PFSK-1 (cell line): ENCODE results near the gene MYT1.

Experiments
- POLR2AphosphoS5 ChIP-seq: IDR thresholded peaks from 2 replicates; pipeline ENCODE4 v1.6.1; 2012; ENCODE audit warnings: low read depth, mild to moderate bottlenecking, control low read depth, low read length, moderate library complexity
- TAF1 ChIP-seq: IDR thresholded peaks from 2 replicates; pipeline ENCODE4 v1.6.1; 2012; ENCODE audit warnings: low read length, control low read depth, borderline replicate concordance; ENCODE audit not compliant: insufficient read depth
- TF ChIP-seq, protein P1 (sequence below), 2 experiments: IDR thresholded peaks; 2 replicates each; pipeline versions ENCODE4 v1.6.1 to v1.8.0; 2011 to 2012; ENCODE audit warnings: low read depth in 2 of 2, low read length in 2 of 2, control low read depth in 1 of 2, inconsistent platforms in 1 of 2, mild to moderate bottlenecking in 1 of 2, moderate library complexity in 1 of 2; ENCODE audit not compliant: insufficient read depth in 1 of 2

DNA sequence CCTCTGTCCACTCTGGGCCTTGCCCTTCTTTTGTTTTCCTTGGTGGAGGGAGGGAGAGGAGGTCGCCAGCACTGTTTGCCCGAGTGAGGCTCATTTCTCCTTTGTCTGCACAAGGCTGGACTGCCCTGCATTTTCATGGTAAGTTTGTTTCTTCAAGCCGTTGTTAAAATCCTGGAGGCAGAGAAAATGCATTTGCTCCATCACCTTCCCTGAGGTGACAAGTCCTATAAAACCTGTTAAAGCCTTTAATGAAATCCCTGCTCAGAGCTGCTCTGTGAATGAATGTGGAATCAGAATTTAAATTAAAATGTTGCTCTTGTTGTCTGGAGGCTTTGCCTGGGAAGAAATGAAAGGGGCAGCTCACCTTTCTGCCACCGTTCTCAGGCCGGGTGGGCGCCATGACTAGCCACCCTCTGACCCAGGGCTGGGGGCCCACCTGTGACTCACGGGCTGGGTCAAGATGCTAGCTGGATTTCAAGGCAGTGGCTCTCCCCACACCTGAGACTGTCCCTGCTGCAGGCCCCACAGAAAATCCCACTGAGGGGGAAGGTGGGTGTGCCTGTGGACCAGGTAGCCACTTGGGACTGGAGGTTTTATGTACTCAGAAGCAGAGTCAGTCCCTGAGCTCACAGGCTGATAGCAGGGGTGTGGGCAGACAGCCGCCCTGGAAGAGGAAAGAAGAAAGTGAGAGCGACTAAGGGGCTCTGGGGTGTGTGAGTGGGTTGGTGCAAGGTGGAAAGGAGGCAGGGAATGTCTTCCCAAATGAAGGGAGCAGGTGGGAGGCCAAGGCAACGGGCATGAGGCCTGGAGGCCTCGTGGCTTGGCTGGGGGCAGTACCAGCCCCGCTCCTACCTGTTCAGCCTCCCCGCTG is 24.0 kb upstream of the MYT1 start:
- TF ChIP-seq, protein P1, sequence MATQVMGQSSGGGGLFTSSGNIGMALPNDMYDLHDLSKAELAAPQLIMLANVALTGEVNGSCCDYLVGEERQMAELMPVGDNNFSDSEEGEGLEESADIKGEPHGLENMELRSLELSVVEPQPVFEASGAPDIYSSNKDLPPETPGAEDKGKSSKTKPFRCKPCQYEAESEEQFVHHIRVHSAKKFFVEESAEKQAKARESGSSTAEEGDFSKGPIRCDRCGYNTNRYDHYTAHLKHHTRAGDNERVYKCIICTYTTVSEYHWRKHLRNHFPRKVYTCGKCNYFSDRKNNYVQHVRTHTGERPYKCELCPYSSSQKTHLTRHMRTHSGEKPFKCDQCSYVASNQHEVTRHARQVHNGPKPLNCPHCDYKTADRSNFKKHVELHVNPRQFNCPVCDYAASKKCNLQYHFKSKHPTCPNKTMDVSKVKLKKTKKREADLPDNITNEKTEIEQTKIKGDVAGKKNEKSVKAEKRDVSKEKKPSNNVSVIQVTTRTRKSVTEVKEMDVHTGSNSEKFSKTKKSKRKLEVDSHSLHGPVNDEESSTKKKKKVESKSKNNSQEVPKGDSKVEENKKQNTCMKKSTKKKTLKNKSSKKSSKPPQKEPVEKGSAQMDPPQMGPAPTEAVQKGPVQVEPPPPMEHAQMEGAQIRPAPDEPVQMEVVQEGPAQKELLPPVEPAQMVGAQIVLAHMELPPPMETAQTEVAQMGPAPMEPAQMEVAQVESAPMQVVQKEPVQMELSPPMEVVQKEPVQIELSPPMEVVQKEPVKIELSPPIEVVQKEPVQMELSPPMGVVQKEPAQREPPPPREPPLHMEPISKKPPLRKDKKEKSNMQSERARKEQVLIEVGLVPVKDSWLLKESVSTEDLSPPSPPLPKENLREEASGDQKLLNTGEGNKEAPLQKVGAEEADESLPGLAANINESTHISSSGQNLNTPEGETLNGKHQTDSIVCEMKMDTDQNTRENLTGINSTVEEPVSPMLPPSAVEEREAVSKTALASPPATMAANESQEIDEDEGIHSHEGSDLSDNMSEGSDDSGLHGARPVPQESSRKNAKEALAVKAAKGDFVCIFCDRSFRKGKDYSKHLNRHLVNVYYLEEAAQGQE (IDR thresholded peaks at IDR 0.05; ENCODE audit: insufficient read depth in 1 of 2, low read depth in 2 of 2, low read length in 2 of 2) = no peak
- no peak for TF ChIP-seq POLR2AphosphoS5
- TF ChIP-seq TAF1 = no peak
